ENCODE results near the gene FAM120B.

The FAM120B gene

GRCh38 chr6:170435766-170436165, 129.2 kb downstream of the FAM120B start:
- TF ChIP-seq CTCF (IDR thresholded peaks at IDR 0.05; ENCODE audit: control insufficient read depth, insufficient read depth, low read depth, low read length, missing control alignments), result no peak
- no peak for DNase-seq (ENCODE audit: low read depth)
- no peak overlapping the region for H3K4me3 ChIP-seq (ENCODE audit: control insufficient read depth, low read depth, low read length)

GRCh38 chr6:170436209-170436809, 129.8 kb downstream of the FAM120B start:
- TF ChIP-seq CTCF (IDR thresholded peaks at IDR 0.05; ENCODE audit: control insufficient read depth, insufficient read depth, low read depth, low read length, missing control alignments), result no peak
- H3K4me3 ChIP-seq (ENCODE audit: control insufficient read depth, low read depth, low read length), result no peak overlapping the region
- no peak for DNase-seq (ENCODE audit: low read depth)

- no peak for DNase-seq (ENCODE audit: low read depth)
- H3K4me3 ChIP-seq (ENCODE audit: control insufficient read depth, low read depth, low read length), result no peak overlapping the region
- no peak for TF ChIP-seq CTCF (IDR thresholded peaks at IDR 0.05; ENCODE audit: control insufficient read depth, insufficient read depth, low read depth, low read length, missing control alignments)
Measured at GRCh38 chr6:170437719-170438401, 131.3 kb downstream of the FAM120B start.

- peak; percentile 96 for DNase-seq (ENCODE audit: low read depth)
- no peak overlapping the region for H3K4me3 ChIP-seq (ENCODE audit: control insufficient read depth, low read depth, low read length)
- no peak for TF ChIP-seq CTCF (IDR thresholded peaks at IDR 0.05; ENCODE audit: control insufficient read depth, insufficient read depth, low read depth, low read length, missing control alignments)
Measured at GRCh38 chr6:170438402-170438753, 131.8 kb downstream of the FAM120B start.

GRCh38 chr6:170438861-170439260, 132.3 kb downstream of the FAM120B start:
- H3K4me3 ChIP-seq (ENCODE audit: control insufficient read depth, low read depth, low read length), result no peak overlapping the region
- DNase-seq (ENCODE audit: low read depth), result no peak
- TF ChIP-seq CTCF (IDR thresholded peaks at IDR 0.05; ENCODE audit: control insufficient read depth, insufficient read depth, low read depth, low read length, missing control alignments), result no peak

- DNase-seq (ENCODE audit: low read depth), result no peak
- no peak overlapping the region for H3K4me3 ChIP-seq (ENCODE audit: control insufficient read depth, low read depth, low read length)
- TF ChIP-seq CTCF (IDR thresholded peaks at IDR 0.05; ENCODE audit: control insufficient read depth, insufficient read depth, low read depth, low read length, missing control alignments), result no peak
Measured at GRCh38 chr6:170439366-170440361, 133.1 kb downstream of the FAM120B start.
